Kidney (tissue), 14 donors: Measurements from ENCODE around the gene CFAP65. TPM values are rescaled to one million over a fixed set of nuclear protein-coding genes. Genes with fewer than 3 reads are reported as not detected.

ENCODE experiments used
- DNase-seq, 5 donors: peaks; one replicate each; pipeline ENCODE4 v3.0.0-alpha.2; 2013 to 2020
- FAIRE-seq: peaks from 2 replicates; lab custom pipeline; 2012; peaks lifted over from hg19 to GRCh38; lab: Jason Lieb, UNC
- H3K27ac ChIP-seq, 2 donors: one replicate each; pipeline ENCODE4 v1.7.0; 2013; ENCODE audit warnings: low read depth in 2 of 2, low read length in 2 of 2, inconsistent platforms in 1 of 2
- H3K27me3 ChIP-seq: one replicate; pipeline ENCODE4 v1.7.1; 2013; ENCODE audit warnings: low read length, inconsistent platforms; ENCODE audit not compliant: control insufficient read depth, insufficient read depth
- H3K36me3 ChIP-seq, 3 donors: one replicate each; pipeline versions ENCODE4 v1.7.0 to v1.7.1; 2013; ENCODE audit warnings: low read length in 3 of 3, control low read depth in 1 of 3, inconsistent platforms in 1 of 3; ENCODE audit not compliant: insufficient read depth in 3 of 3, control insufficient read depth in 2 of 3
- H3K4me1 ChIP-seq, 3 donors: one replicate each; pipeline versions ENCODE4 v1.7.0 to v1.7.1; 2013; ENCODE audit warnings: low read length in 3 of 3, inconsistent platforms in 1 of 3, low read depth in 1 of 3; ENCODE audit not compliant: control insufficient read depth in 2 of 3, insufficient read depth in 2 of 3
- H3K4me3 ChIP-seq, 3 donors: one replicate each; pipeline versions ENCODE4 v1.7.0 to v1.8.1; 2013; ENCODE audit warnings: low read length in 3 of 3, control low read depth in 1 of 3, inconsistent platforms in 1 of 3
- H3K9ac ChIP-seq, 3 donors: one replicate each; pipeline versions ENCODE4 v1.7.0 to v1.7.1; 2013; ENCODE audit warnings: low read length in 3 of 3, control low read depth in 1 of 3, inconsistent platforms in 1 of 3
- H3K9me3 ChIP-seq, 3 donors: one replicate each; pipeline versions ENCODE4 v1.7.0 to v1.7.1; 2013; ENCODE audit warnings: low read length in 3 of 3, control low read depth in 1 of 3, inconsistent platforms in 1 of 3; ENCODE audit not compliant: control insufficient read depth in 2 of 3, insufficient read depth in 1 of 3
- CTCF ChIP-seq: IDR thresholded peaks from 3 replicates; pipeline ENCODE4 v1.5.1; 2012; ENCODE audit warnings: mild to moderate bottlenecking, moderate library complexity, borderline replicate concordance; ENCODE audit not compliant: insufficient read depth; ENCODE audit errors: extremely low read depth
- intact Hi-C: fragments of 100-400 bp; cut with DNase I; formaldehyde crosslinking; loops from one replicate; pipeline ENCODE4 v1.11.1; 2022
- polyA plus RNA-seq: library from polyadenylated mRNA; stranded (reverse); fragments of 350-450 nt; fragmentation: Illumina TruSeq; extraction: RNeasy Lipid Tissue Mini Kit (QIAGEN cat#74804); gene quantifications from one replicate; pipeline ENCODE4 v1.2.3, GENCODE V29; 2014; ENCODE audit warnings: low read depth, low replicate concordance; ENCODE audit not compliant: insufficient read depth
- total RNA-seq: library from RNA; stranded (reverse); fragmentation: NEBNext Ultra II Directional; extraction: Animal tissue kit (Norgen Biotek cat#: 25700); gene quantifications from one replicate; pipeline ENCODE4 v1.2.1, GENCODE V29; 2021
- donor health status: control.
- donor health status: control.
- donor health status: control.
- donor health status: control.
- donor health status: control.
- donor health status: DM: yes; HTN: yes; CAD: no.
- donor health status: Normal renal cell carcinoma (clear cell type).

Gene CFAP65
- total and polyA plus RNA-seq, 2 donors from 2014 or later, result 0.73 to 2.0 TPM

- Histone ChIP-seq H3K4me3 (no peak overlapping the region), H3K9ac (no peak overlapping the region), H3K9me3 (no peaks in the 10 kb centered on the region), H3K27ac (no peak overlapping the region), H3K36me3 (no peaks in the 10 kb centered on the region), H3K27me3 (peaks cover 44% of the 10 kb centered on the region), H3K4me1 (peaks cover 0 to 18% (median 0%) of the 10 kb centered on the region in 3 donors)
- DNase-seq, result no peak
- intact Hi-C loops, result no loop called here
- FAIRE-seq, result no peak
- no peak for TF ChIP-seq CTCF
Observed at GRCh38 chr2:218997731-218998130, 43.6 kb downstream of the CFAP65 start.

- intact Hi-C loops, result no loop called here
- no peak for FAIRE-seq
- Histone ChIP-seq H3K4me1 (peaks cover 0 to 11% (median 0%) of the 10 kb centered on the region in 3 donors), H3K36me3 (no peaks in the 10 kb centered on the region), H3K27me3 (peaks cover 49% of the 10 kb centered on the region), H3K4me3 (no peak overlapping the region), H3K9ac (no peak overlapping the region), H3K27ac (no peak overlapping the region), H3K9me3 (no peaks in the 10 kb centered on the region)
- TF ChIP-seq CTCF, result no peak
- no peak for DNase-seq
Observed at GRCh38 chr2:218996937-218997336, 44.4 kb downstream of the CFAP65 start.

GRCh38 chr2:218995972-218996711 lies 45.2 kb downstream of the CFAP65 start:
- Histone ChIP-seq H3K9me3 (no peaks in the 10 kb centered on the region), H3K27me3 (peaks cover 56% of the 10 kb centered on the region), H3K4me3 (peak overlapping the region in 1 of 3 donors; percentile 32), H3K9ac (no peak overlapping the region), H3K36me3 (no peaks in the 10 kb centered on the region), H3K4me1 (peaks cover 0 to 11% (median 0%) of the 10 kb centered on the region in 3 donors), H3K27ac (no peak overlapping the region)
- FAIRE-seq (no peak), DNase-seq (peak; percentile 83 to 93 (median 88))
- peak; percentile 84 for TF ChIP-seq CTCF
- intact Hi-C loops, result no loop called here
